BLaER1 (cell line): ENCODE measurements around the gene TAPT1.
A peak's percentile ranks its signal among the peaks of the same experiment; 100 is the strongest.

Experiments
- H3K27ac ChIP-seq: shearing (Covaris generic); formaldehyde crosslinking; 2 replicates; pipeline ENCODE4 v1.8.1; 2022
- H3K27me3 ChIP-seq: shearing (Covaris generic); formaldehyde crosslinking; 2 replicates; pipeline ENCODE4 v1.8.1; 2022
- H3K36me3 ChIP-seq: shearing (Covaris generic); formaldehyde crosslinking; 2 replicates; pipeline ENCODE4 v1.8.1; 2022
- H3K4me1 ChIP-seq: shearing (Covaris generic); formaldehyde crosslinking; 2 replicates; pipeline ENCODE4 v1.8.1; 2022
- H3K4me2 ChIP-seq: shearing (Covaris generic); formaldehyde crosslinking; 2 replicates; pipeline ENCODE4 v1.8.1; 2022
- H3K4me3 ChIP-seq: shearing (Covaris generic); formaldehyde crosslinking; 2 replicates; pipeline ENCODE4 v1.8.1; 2022
- H3K9ac ChIP-seq: shearing (Covaris generic); formaldehyde crosslinking; 2 replicates; pipeline ENCODE4 v1.8.1; 2022
- H3K9me3 ChIP-seq: shearing (Covaris generic); formaldehyde crosslinking; 2 replicates; pipeline ENCODE4 v1.8.1; 2022
- H4K20me1 ChIP-seq: shearing (Covaris generic); formaldehyde crosslinking; 2 replicates; pipeline ENCODE4 v1.8.1; 2022
- Cebpa-rat ChIP-seq: shearing (Covaris generic); IDR thresholded peaks from 2 replicates; pipeline ENCODE4 v1.8.1; 2022

TAPT1 gene

GRCh38 chr4:16116493-16116990, 109.7 kb downstream of the TAPT1 start:
- H3K4me1 ChIP-seq, result peaks cover 32% of the 10 kb centered on the region
- H3K4me2 ChIP-seq, result peak overlapping the region; percentile 35; the same call in 1 of the 2 replicates
- H3K27me3 ChIP-seq, result no peaks in the 10 kb centered on the region
- H3K27ac ChIP-seq, result no peak overlapping the region
- H3K9me3 ChIP-seq, result 0 out of 2 replicates have a peak, but pooled peaks cover 6% of the 10 kb centered on the region
- no peak for TF ChIP-seq Cebpa-rat
- no peaks in the 10 kb centered on the region for H4K20me1 ChIP-seq
- no peak overlapping the region for H3K9ac ChIP-seq
- H3K4me3 ChIP-seq, result no peak overlapping the region
- no peaks in the 10 kb centered on the region for H3K36me3 ChIP-seq

- no peaks in the 10 kb centered on the region for H4K20me1 ChIP-seq
- no peak for TF ChIP-seq Cebpa-rat
- peaks cover 27% of the 10 kb centered on the region for H3K4me1 ChIP-seq
- H3K4me3 ChIP-seq, result no peak overlapping the region
- no peaks in the 10 kb centered on the region for H3K27me3 ChIP-seq
- H3K4me2 ChIP-seq, result no peak overlapping the region
- H3K9ac ChIP-seq, result no peak overlapping the region
- H3K36me3 ChIP-seq, result no peaks in the 10 kb centered on the region
- 0 out of 2 replicates have a peak, but pooled peaks cover 6% of the 10 kb centered on the region for H3K9me3 ChIP-seq
- no peak overlapping the region for H3K27ac ChIP-seq
Observed at GRCh38 chr4:16116019-16116418, 110.3 kb downstream of the TAPT1 start.

DNA sequence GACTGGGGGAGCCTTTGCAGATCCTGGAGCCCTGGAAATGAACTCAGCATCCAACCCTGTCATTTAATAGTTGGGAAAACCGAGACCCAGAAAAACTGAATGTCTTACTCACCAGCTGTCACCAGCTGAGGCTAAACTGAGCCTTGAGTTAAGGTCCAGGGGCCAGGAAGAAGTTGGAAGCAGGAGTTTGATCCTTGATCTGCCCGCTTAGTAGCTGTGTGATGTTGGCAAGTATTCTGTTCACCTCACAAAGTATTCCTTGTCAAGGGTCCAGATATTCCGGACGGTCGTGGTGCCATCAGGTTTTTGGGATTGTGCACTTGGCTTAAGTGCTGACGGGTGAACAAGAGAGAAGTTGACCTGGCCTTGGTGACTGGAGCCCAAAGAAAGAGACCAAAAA, 111.7 kb downstream of the TAPT1 start:
- Histone ChIP-seq H4K20me1 (no peaks in the 10 kb centered on the region), H3K9me3 (no peaks in the 10 kb centered on the region), H3K27me3 (no peaks in the 10 kb centered on the region), H3K4me3 (no peak overlapping the region), H3K4me2 (no peak overlapping the region), H3K9ac (no peak overlapping the region), H3K36me3 (no peaks in the 10 kb centered on the region), H3K27ac (no peak overlapping the region), H3K4me1 (peaks cover 21% of the 10 kb centered on the region)
- no peak for TF ChIP-seq Cebpa-rat

GRCh38 chr4:16113741-16114140, 112.5 kb downstream of the TAPT1 start:
- no peak for TF ChIP-seq Cebpa-rat
- Histone ChIP-seq H3K9me3 (no peaks in the 10 kb centered on the region), H4K20me1 (no peaks in the 10 kb centered on the region)

DNA sequence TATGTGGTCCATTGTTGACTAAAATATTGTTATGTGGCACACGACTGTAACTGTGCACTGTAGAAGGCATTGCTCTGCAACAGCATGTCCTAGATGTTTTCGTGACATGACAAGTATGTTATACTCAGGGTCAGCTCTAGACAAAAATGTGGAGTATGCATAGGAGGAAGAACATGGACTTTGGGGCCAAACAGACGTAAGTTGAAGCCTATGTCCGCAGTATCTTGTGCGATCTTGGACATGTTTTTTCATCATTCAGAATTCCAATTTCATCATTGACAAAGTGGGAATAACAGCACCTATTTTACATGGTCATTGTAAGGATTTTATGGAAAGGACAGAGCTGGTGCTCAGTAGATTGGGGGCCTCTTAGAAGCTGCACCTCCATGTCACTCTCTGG, 114.7 kb downstream of the TAPT1 start:
- Histone ChIP-seq H3K4me1 (peaks cover 7% of the 10 kb centered on the region; the same call in 1 of the 2 replicates), H3K27me3 (no peaks in the 10 kb centered on the region), H4K20me1 (no peaks in the 10 kb centered on the region), H3K9ac (no peak overlapping the region), H3K9me3 (no peaks in the 10 kb centered on the region), H3K4me3 (no peak overlapping the region), H3K36me3 (no peaks in the 10 kb centered on the region), H3K4me2 (no peak overlapping the region), H3K27ac (no peak overlapping the region)
- TF ChIP-seq Cebpa-rat, result no peak

More at GRCh38 chr4:16113741-16114140, 112.5 kb downstream of the TAPT1 start:
- Histone ChIP-seq H3K27me3 (no peaks in the 10 kb centered on the region), H3K4me2 (no peak overlapping the region), H3K36me3 (no peaks in the 10 kb centered on the region), H3K9ac (no peak overlapping the region), H3K27ac (no peak overlapping the region), H3K4me1 (peaks cover 21% of the 10 kb centered on the region), H3K4me3 (no peak overlapping the region)

GRCh38 chr4:16110661-16111290, 115.5 kb downstream of the TAPT1 start:
- Histone ChIP-seq H3K4me3 (no peak overlapping the region), H4K20me1 (no peaks in the 10 kb centered on the region), H3K9ac (no peak overlapping the region), H3K27ac (no peak overlapping the region), H3K4me2 (no peak overlapping the region), H3K36me3 (no peaks in the 10 kb centered on the region), H3K4me1 (no peaks in the 10 kb centered on the region), H3K27me3 (no peaks in the 10 kb centered on the region), H3K9me3 (no peaks in the 10 kb centered on the region)
- no peak for TF ChIP-seq Cebpa-rat
